Brain microvascular endothelial cell (primary cell): ENCODE data around the gene ZFAND5.
A peak's percentile ranks its signal among the peaks of the same experiment; 100 is the strongest.

Experiments
- DNase-seq: peaks from one replicate; pipeline ENCODE4 v3.0.0-alpha.2; 2020
- H3K27ac ChIP-seq: fragments of 250-450 bp; sonication (Bioruptor Pico); 2 replicates; pipeline ENCODE4 v1.5.1; 2020; ENCODE audit warnings: mild to moderate bottlenecking, moderate library complexity
- H3K27me3 ChIP-seq: fragments of 250-450 bp; sonication (Bioruptor Pico); replicated peaks from 2 replicates; pipeline ENCODE4 v1.5.1; 2020; ENCODE audit warnings: mild to moderate bottlenecking
- H3K36me3 ChIP-seq: fragments of 250-450 bp; sonication (Bioruptor Pico); replicated peaks from 2 replicates; pipeline ENCODE4 v1.5.1; 2020; ENCODE audit warnings: mild to moderate bottlenecking
- H3K4me3 ChIP-seq: 2 replicates; pipeline ENCODE4 v1.5.1; 2011; ENCODE audit warnings: low read depth, mild to moderate bottlenecking, control low read depth, low read length, moderate library complexity
- CTCF ChIP-seq: IDR thresholded peaks from 2 replicates; pipeline ENCODE4 v1.5.1; 2011; ENCODE audit warnings: low read depth, mild to moderate bottlenecking, moderate library complexity, low read length, control low read depth, inconsistent platforms; ENCODE audit errors: missing control alignments
- in situ Hi-C: cut with HindIII; loops from 2 replicates; pipeline ENCODE4 v1.10.0; 2017; ENCODE audit warnings: low sequenced_read_pairs, low pct_ligation_motif_present

ZFAND5 gene

GRCh38 chr9:72354704-72355103 lies 10.3 kb downstream of the ZFAND5 start:
- Histone ChIP-seq H3K27ac (no peak overlapping the region), H3K4me3 (no peak overlapping the region), H3K36me3 (peaks cover 59% of the 10 kb centered on the region), H3K27me3 (no peaks in the 10 kb centered on the region)
- in situ Hi-C loops = loop anchor here (25.0 kb wide), 1 partner anchor 233 kb away; no protein-coding TSS in a partner anchor
- TF ChIP-seq CTCF = no peak
- no peak for DNase-seq

- no peak for TF ChIP-seq CTCF
- DNase-seq = no peak
- no peaks in the 10 kb centered on the region for H3K27me3 ChIP-seq
- no peak overlapping the region for H3K27ac ChIP-seq
- in situ Hi-C loops = loop anchor here (25.0 kb wide), 1 partner anchor 234 kb away; no protein-coding TSS in a partner anchor
- peaks cover 48% of the 10 kb centered on the region for H3K36me3 ChIP-seq
- no peak overlapping the region for H3K4me3 ChIP-seq
These were observed 11.4 kb downstream of the ZFAND5 start for GRCh38 chr9:72353455-72354116.

GRCh38 chr9:72352911-72353388 lies 12.1 kb downstream of the ZFAND5 start:
- no peak overlapping the region for H3K4me3 ChIP-seq
- no peak overlapping the region for H3K27ac ChIP-seq
- in situ Hi-C loops = loop anchor here (25.0 kb wide), 1 partner anchor 234 kb away; no protein-coding TSS in a partner anchor
- DNase-seq = no peak
- H3K27me3 ChIP-seq = no peaks in the 10 kb centered on the region
- no peak for TF ChIP-seq CTCF
- H3K36me3 ChIP-seq = peaks cover 42% of the 10 kb centered on the region

GRCh38 chr9:72351538-72352453 lies 13.2 kb downstream of the ZFAND5 start:
- H3K27me3 ChIP-seq = no peaks in the 10 kb centered on the region
- H3K4me3 ChIP-seq = no peak overlapping the region
- peak overlapping the region; percentile 13 for H3K27ac ChIP-seq
- peaks cover 32% of the 10 kb centered on the region for H3K36me3 ChIP-seq
- DNase-seq = peak; percentile 85
- no peak for TF ChIP-seq CTCF
- in situ Hi-C loops = loop anchor here (25.0 kb wide), 1 partner anchor 236 kb away; no protein-coding TSS in a partner anchor

- Histone ChIP-seq H3K27me3 (no peaks in the 10 kb centered on the region), H3K27ac (no peak overlapping the region), H3K36me3 (peaks cover 15% of the 10 kb centered on the region), H3K4me3 (no peak overlapping the region)
- no peak for DNase-seq
- no peak for TF ChIP-seq CTCF
- in situ Hi-C loops = loop anchor here (25.0 kb wide), 1 partner anchor 237 kb away; no protein-coding TSS in a partner anchor
These were observed 15.1 kb downstream of the ZFAND5 start for GRCh38 chr9:72349911-72350310.
